K562 (cell line): ENCODE measurements around the gene CELA1. TPM values are rescaled to one million over a fixed set of nuclear protein-coding genes. Genes with fewer than 3 reads are reported as not detected.
A peak's percentile ranks its signal among the peaks of the same experiment; 100 is the strongest.

Experiments
- EP400 ChIP-seq: fragments of 450-650 bp; IDR thresholded peaks from 2 replicates; pipeline ENCODE4 v1.6.1; 2017; ENCODE audit warnings: antibody characterized with exemption, mild to moderate bottlenecking, moderate library complexity
- HMGN3 ChIP-seq: IDR thresholded peaks from 2 replicates; pipeline ENCODE4 v1.6.1; 2011; ENCODE audit warnings: borderline replicate concordance, low read depth, mild to moderate bottlenecking, mixed read lengths, low read length; ENCODE audit not compliant: insufficient read length; ENCODE audit errors: extremely low read depth
- NFIC ChIP-seq: fragments of 450-650 bp; IDR thresholded peaks from 2 replicates; pipeline ENCODE4 v1.6.1; 2017; ENCODE audit warnings: mild to moderate bottlenecking, inconsistent platforms
- NR1H2 ChIP-seq: sonication (generic); formaldehyde crosslinking; IDR thresholded peaks from 2 replicates; pipeline ENCODE4 v1.4.0; 2020; ENCODE audit warnings: mild to moderate bottlenecking, missing genetic modification reagents
- SPI1 ChIP-seq: IDR thresholded peaks from 2 replicates; pipeline ENCODE4 v1.6.1; 2011; ENCODE audit warnings: low read depth, low read length, control low read depth, borderline replicate concordance
- ZKSCAN3 ChIP-seq: fragments of 250-450 bp; sonication (Bioruptor Pico); IDR thresholded peaks from 2 replicates; pipeline ENCODE4 v1.4.0; 2020
- ZNF354B ChIP-seq: fragments of 250-450 bp; sonication (Bioruptor Pico); IDR thresholded peaks from 2 replicates; pipeline ENCODE4 v1.4.0; 2020
- ZNF707 ChIP-seq: fragments of 250-450 bp; sonication (Bioruptor Pico); conservative IDR thresholded peaks from 2 replicates; pipeline ENCODE4 v1.8.0; 2022; ENCODE audit warnings: inconsistent platforms, mild to moderate bottlenecking, moderate library complexity
- ZNF77 ChIP-seq: fragments of 250-450 bp; sonication (Bioruptor Pico); IDR thresholded peaks from 2 replicates; pipeline ENCODE4 v1.5.0; 2020
- polyA plus RNA-seq, 8 experiments: library from polyadenylated mRNA; depleted of rRNA in 4 of 8; stranded (reverse) in 5 of 8; unstranded in 3 of 8; fragments of >200 nt; fragmentation: Nextera tagmentation in 2 of 8; fragmentation: Illumina TruSeq in 1 of 8; extraction: Ambion mirVana in 2 of 8; extraction: Trizol in 1 of 8; gene quantifications; 2 replicates each; pipeline versions ENCODE4 v1.2.1 to v1.2.3, GENCODE V29; 2011 to 2014; ENCODE audit warnings: inconsistent platforms in 1 of 8, missing spikeins in 1 of 8
- total RNA-seq, 7 experiments: library from RNA; depleted of rRNA in 6 of 7; stranded (reverse); fragments of >200 nt in 6 of 7; fragmentation: Illumina TruSeq in 2 of 7; extraction: Trizol in 2 of 7; gene quantifications; 2 replicates each; pipeline versions ENCODE4 v1.2.1 to v1.2.3, GENCODE V29; 2011 to 2021; ENCODE audit warnings: low replicate concordance in 1 of 7
- TF ChIP-seq, protein P1 (sequence below): sonication (generic); formaldehyde crosslinking; IDR thresholded peaks from 2 replicates; pipeline ENCODE4 v1.8.0; 2022; ENCODE audit warnings: missing genetic modification reagents, mild to moderate bottlenecking, moderate library complexity, borderline replicate concordance
- TF ChIP-seq, protein P2 (sequence below), 2 experiments: fragments of 450-650 bp in 1 of 2; sonication (generic) in 1 of 2; formaldehyde crosslinking in 1 of 2; IDR thresholded peaks; 2 replicates each; pipeline versions ENCODE4 v1.7.1 to v1.9.0; 2016 to 2022; ENCODE audit warnings: inconsistent platforms in 1 of 2, mild to moderate bottlenecking in 1 of 2, missing genetic modification reagents in 1 of 2
- TF ChIP-seq, protein P3 (sequence below): fragments of 200-800 bp; sonication (Bioruptor generic); IDR thresholded peaks from 2 replicates; pipeline ENCODE4 v1.6.1; 2017; ENCODE audit warnings: missing genetic modification characterization, missing compliant biosample characterization

The CELA1 gene
- total and polyA plus RNA-seq, 9 of the 15 experiments (the other 6 are each of a cell fraction or from before 2014, with no cell fraction given), result 0.06 to 0.27 (median 0.22) TPM; not detected in 6

DNA sequence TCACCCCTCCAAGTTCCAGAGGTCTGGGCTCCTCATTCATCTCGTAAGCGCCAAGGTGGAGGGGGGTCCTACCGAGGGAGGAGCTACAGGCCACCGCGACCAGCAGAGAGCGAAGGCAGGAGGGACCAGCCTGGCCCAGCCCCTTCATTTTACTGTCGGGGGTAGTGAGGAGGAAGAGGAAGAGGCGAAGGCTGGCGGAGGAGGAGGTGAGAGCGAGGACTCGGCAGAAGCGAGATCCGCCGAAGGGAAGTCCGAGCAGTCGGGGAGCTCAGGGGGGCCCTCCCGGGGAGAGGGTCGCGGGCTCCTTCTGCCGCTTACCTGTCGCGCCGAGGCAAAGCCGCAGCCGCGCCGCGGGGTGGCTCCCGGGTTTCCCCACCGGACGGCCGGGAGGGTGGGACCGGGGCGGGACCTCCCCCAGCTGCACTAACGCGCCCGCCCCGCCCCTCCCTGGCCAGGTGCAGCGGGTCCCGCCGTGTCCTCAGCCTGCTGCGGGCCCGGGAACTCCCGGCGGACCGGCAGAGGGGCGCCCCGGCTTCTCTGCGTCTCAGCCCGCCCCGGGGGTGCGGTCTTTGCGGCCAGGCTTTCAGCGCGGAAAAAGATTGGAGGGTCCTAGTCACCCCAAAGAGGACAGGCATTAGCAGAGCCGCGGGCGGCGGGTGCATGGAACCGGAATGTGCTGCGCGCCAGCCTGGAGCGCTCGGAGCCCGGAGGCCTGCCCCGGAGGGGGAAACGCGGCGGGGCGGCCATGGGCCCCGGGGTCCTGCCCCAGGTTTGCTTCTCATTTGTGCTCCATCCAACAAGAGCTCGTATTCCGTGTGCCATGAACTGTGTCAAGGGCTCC, 45.0 kb upstream of the CELA1 start, which contains the start of gene GALNT6 (continued):
- TF ChIP-seq, protein P1, sequence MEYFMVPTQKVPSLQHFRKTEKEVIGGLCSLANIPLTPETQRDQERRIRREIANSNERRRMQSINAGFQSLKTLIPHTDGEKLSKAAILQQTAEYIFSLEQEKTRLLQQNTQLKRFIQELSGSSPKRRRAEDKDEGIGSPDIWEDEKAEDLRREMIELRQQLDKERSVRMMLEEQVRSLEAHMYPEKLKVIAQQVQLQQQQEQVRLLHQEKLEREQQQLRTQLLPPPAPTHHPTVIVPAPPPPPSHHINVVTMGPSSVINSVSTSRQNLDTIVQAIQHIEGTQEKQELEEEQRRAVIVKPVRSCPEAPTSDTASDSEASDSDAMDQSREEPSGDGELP (CRISPR knock-in tag), result peak; percentile 68; the same call in 1 of the 2 replicates
- TF ChIP-seq SPI1 (peak; percentile 45; the same call in 1 of the 2 replicates), NR1H2 (no peak), ZKSCAN3 (CRISPR knock-in tag) (no peak), ZNF707 (CRISPR knock-in tag) (no peak), NFIC (peak; percentile 55), HMGN3 (peak; percentile 25), EP400 (peak; percentile 11; the same call in 1 of the 2 replicates), ZNF354B (CRISPR knock-in tag) (no peak), ZNF77 (no peak)
- TF ChIP-seq, protein P2, sequence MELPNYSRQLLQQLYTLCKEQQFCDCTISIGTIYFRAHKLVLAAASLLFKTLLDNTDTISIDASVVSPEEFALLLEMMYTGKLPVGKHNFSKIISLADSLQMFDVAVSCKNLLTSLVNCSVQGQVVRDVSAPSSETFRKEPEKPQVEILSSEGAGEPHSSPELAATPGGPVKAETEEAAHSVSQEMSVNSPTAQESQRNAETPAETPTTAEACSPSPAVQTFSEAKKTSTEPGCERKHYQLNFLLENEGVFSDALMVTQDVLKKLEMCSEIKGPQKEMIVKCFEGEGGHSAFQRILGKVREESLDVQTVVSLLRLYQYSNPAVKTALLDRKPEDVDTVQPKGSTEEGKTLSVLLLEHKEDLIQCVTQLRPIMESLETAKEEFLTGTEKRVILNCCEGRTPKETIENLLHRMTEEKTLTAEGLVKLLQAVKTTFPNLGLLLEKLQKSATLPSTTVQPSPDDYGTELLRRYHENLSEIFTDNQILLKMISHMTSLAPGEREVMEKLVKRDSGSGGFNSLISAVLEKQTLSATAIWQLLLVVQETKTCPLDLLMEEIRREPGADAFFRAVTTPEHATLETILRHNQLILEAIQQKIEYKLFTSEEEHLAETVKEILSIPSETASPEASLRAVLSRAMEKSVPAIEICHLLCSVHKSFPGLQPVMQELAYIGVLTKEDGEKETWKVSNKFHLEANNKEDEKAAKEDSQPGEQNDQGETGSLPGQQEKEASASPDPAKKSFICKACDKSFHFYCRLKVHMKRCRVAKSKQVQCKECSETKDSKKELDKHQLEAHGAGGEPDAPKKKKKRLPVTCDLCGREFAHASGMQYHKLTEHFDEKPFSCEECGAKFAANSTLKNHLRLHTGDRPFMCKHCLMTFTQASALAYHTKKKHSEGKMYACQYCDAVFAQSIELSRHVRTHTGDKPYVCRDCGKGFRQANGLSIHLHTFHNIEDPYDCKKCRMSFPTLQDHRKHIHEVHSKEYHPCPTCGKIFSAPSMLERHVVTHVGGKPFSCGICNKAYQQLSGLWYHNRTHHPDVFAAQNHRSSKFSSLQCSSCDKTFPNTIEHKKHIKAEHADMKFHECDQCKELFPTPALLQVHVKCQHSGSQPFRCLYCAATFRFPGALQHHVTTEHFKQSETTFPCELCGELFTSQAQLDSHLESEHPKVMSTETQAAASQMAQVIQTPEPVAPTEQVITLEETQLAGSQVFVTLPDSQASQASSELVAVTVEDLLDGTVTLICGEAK (IDR thresholded peaks at IDR 0.05), result peak; percentile 60; the same call in 1 of the 2 replicates
- TF ChIP-seq, protein P2 (CRISPR knock-in tag; IDR thresholded peaks at IDR 0.05), result no peak
- TF ChIP-seq, protein P3, sequence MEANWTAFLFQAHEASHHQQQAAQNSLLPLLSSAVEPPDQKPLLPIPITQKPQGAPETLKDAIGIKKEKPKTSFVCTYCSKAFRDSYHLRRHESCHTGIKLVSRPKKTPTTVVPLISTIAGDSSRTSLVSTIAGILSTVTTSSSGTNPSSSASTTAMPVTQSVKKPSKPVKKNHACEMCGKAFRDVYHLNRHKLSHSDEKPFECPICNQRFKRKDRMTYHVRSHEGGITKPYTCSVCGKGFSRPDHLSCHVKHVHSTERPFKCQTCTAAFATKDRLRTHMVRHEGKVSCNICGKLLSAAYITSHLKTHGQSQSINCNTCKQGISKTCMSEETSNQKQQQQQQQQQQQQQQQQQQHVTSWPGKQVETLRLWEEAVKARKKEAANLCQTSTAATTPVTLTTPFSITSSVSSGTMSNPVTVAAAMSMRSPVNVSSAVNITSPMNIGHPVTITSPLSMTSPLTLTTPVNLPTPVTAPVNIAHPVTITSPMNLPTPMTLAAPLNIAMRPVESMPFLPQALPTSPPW, result 0 out of 2 replicates have a peak, but pooled peaks have one; percentile 36
